Breast epithelium (tissue), 3 donors: Measurements from ENCODE around the gene KDM4C.

Experiments used
- POLR2AphosphoS5 ChIP-seq, 3 donors: sonication (generic); formaldehyde crosslinking; IDR thresholded peaks; one replicate each; pipeline ENCODE4 v1.6.1; 2017; ENCODE audit warnings: antibody characterized with exemption in 3 of 3
- TF ChIP-seq, protein P1 (sequence below), 3 donors: fragments of 450-650 bp; IDR thresholded peaks; one replicate each; pipeline ENCODE4 v1.5.1; 2016 to 2017; ENCODE audit warnings: antibody characterized with exemption in 3 of 3, mild to moderate bottlenecking in 3 of 3, moderate library complexity in 3 of 3

DNA sequence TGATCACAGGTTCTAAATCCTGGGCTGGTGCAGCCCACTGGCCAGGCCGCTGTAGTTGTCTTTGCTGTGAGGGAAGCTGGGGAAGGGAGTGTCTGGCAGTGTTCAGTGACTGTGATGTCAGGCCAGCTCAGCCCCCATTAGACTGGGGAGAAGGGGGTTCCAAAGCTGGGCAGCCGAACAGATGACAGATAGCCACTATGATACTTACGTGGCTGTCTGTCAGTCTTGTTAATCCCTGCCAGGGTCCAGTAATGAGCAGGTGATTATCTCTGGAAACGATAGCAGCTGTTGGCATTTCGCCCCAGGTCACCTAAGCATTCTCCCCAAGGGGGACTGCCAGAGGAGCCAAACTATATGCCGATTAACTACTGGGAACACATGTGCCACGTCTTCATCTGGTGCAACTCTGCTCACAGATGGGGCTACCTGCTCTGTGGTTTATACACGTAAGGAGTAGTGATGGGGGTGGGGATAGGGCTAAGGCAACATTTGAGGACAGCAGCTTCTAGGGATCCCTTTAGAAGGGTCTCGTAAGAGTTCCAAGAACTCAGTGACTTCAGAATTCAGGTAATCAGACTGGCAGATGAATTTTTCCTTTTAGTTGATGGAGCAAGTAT is 396.3 kb downstream of the KDM4C start:
- TF ChIP-seq, protein P1, sequence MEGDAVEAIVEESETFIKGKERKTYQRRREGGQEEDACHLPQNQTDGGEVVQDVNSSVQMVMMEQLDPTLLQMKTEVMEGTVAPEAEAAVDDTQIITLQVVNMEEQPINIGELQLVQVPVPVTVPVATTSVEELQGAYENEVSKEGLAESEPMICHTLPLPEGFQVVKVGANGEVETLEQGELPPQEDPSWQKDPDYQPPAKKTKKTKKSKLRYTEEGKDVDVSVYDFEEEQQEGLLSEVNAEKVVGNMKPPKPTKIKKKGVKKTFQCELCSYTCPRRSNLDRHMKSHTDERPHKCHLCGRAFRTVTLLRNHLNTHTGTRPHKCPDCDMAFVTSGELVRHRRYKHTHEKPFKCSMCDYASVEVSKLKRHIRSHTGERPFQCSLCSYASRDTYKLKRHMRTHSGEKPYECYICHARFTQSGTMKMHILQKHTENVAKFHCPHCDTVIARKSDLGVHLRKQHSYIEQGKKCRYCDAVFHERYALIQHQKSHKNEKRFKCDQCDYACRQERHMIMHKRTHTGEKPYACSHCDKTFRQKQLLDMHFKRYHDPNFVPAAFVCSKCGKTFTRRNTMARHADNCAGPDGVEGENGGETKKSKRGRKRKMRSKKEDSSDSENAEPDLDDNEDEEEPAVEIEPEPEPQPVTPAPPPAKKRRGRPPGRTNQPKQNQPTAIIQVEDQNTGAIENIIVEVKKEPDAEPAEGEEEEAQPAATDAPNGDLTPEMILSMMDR (IDR thresholded peaks at IDR 0.05) = no peak
- no peak for TF ChIP-seq POLR2AphosphoS5 (IDR thresholded peaks at IDR 0.05)
